K562 (cell line): ENCODE results near the gene TPRG1L. TPM values are rescaled to one million over a fixed set of nuclear protein-coding genes. Genes with fewer than 3 reads are reported as not detected.

Experiments used
- BHLHE40 ChIP-seq: IDR thresholded peaks from 2 replicates; pipeline ENCODE4 v1.6.1; 2011; ENCODE audit warnings: low read length, improper control_type of control experiment
- BRCA1 ChIP-seq, 2 experiments: fragments of 450-650 bp in 1 of 2; sonication (generic) in 1 of 2; formaldehyde crosslinking in 1 of 2; IDR thresholded peaks; 2 replicates each; pipeline versions ENCODE4 v1.5.0 to v1.6.1; 2017 to 2020; ENCODE audit warnings: mild to moderate bottlenecking in 1 of 2, missing genetic modification reagents in 1 of 2
- CBFB ChIP-seq: sonication (generic); formaldehyde crosslinking; IDR thresholded peaks from 2 replicates; pipeline ENCODE4 v1.4.0; 2020; ENCODE audit warnings: mild to moderate bottlenecking, missing genetic modification reagents
- CEBPB ChIP-seq: fragments of 450-650 bp; IDR thresholded peaks from 2 replicates; pipeline ENCODE4 v1.6.1; 2016; ENCODE audit warnings: missing genetic modification characterization, missing compliant biosample characterization
- CXXC5 ChIP-seq: fragments of 250-450 bp; sonication (Bioruptor Pico); IDR thresholded peaks from 2 replicates; pipeline ENCODE4 v1.8.0; 2022; ENCODE audit warnings: inconsistent platforms, mild to moderate bottlenecking, moderate library complexity
- ELK3 ChIP-seq: fragments of 450-650 bp; formaldehyde crosslinking; IDR thresholded peaks from 2 replicates; pipeline ENCODE4 v1.4.0; 2020; ENCODE audit warnings: mild to moderate bottlenecking
- ESRRA ChIP-seq: fragments of 450-650 bp; IDR thresholded peaks from 2 replicates; pipeline ENCODE4 v1.6.1; 2014; ENCODE audit warnings: low read depth, mild to moderate bottlenecking, moderate library complexity, borderline replicate concordance
- HIVEP1 ChIP-seq: fragments of 250-450 bp; sonication (Bioruptor Pico); IDR thresholded peaks from 2 replicates; pipeline ENCODE4 v1.4.0; 2020; ENCODE audit warnings: mild to moderate bottlenecking
- ILF3 ChIP-seq: fragments of 450-650 bp; IDR thresholded peaks from 2 replicates; pipeline ENCODE4 v1.6.1; 2018; ENCODE audit warnings: antibody characterized with exemption, mild to moderate bottlenecking, moderate library complexity, borderline replicate concordance
- JUN ChIP-seq, 2 experiments: sonication (generic) in 1 of 2; formaldehyde crosslinking in 1 of 2; IDR thresholded peaks; 2 replicates each; pipeline versions ENCODE4 v1.6.1 to v1.8.0; 2012 to 2022; ENCODE audit warnings: borderline replicate concordance in 2 of 2, mild to moderate bottlenecking in 2 of 2, improper control_type of control experiment in 1 of 2, low read depth in 1 of 2, low read length in 1 of 2, missing genetic modification reagents in 1 of 2
- KLF6 ChIP-seq: fragments of 250-450 bp; sonication (Bioruptor Pico); IDR thresholded peaks from 2 replicates; pipeline ENCODE4 v1.4.0; 2020; ENCODE audit warnings: mild to moderate bottlenecking, moderate library complexity, borderline replicate concordance
- MAX ChIP-seq: sonication (generic); formaldehyde crosslinking; IDR thresholded peaks from 2 replicates; pipeline ENCODE4 v1.9.0; 2022; ENCODE audit warnings: mild to moderate bottlenecking, missing genetic modification reagents
- MXD1 ChIP-seq: fragments of 250-450 bp; sonication (Bioruptor Pico); IDR thresholded peaks from 2 replicates; pipeline ENCODE4 v1.8.0; 2021; ENCODE audit warnings: borderline replicate concordance, mild to moderate bottlenecking, moderate library complexity; ENCODE audit not compliant: poor library complexity, severe bottlenecking
- NKRF ChIP-seq: fragments of 450-650 bp; IDR thresholded peaks from 2 replicates; pipeline ENCODE4 v1.6.1; 2016; ENCODE audit warnings: borderline replicate concordance
- NR2C2 ChIP-seq, 2 experiments: fragments of 200-800 bp in 1 of 2; sonication (Bioruptor generic) in 1 of 2; sonication (generic) in 1 of 2; formaldehyde crosslinking in 1 of 2; IDR thresholded peaks; 2 replicates each; pipeline versions ENCODE4 v1.6.1 to v1.8.0; 2016 to 2022; ENCODE audit warnings: mild to moderate bottlenecking in 1 of 2, missing compliant biosample characterization in 1 of 2, missing genetic modification characterization in 1 of 2, missing genetic modification reagents in 1 of 2
- PML ChIP-seq: IDR thresholded peaks from 2 replicates; pipeline ENCODE4 v1.6.1; 2012; ENCODE audit warnings: low read length, inconsistent platforms
- SIN3A ChIP-seq, 2 experiments: fragments of 150-350 bp in 1 of 2; IDR thresholded peaks; 2 replicates each; pipeline ENCODE4 v1.6.1; 2011 to 2016; ENCODE audit warnings: borderline replicate concordance in 2 of 2, low read depth in 2 of 2, low read length in 2 of 2, mild to moderate bottlenecking in 2 of 2, moderate library complexity in 2 of 2; ENCODE audit not compliant: control insufficient read depth in 1 of 2
- ZFP30 ChIP-seq: fragments of 250-450 bp; sonication (Bioruptor Pico); IDR thresholded peaks from 2 replicates; pipeline ENCODE4 v1.8.0; 2022; ENCODE audit warnings: moderate library complexity, mild to moderate bottlenecking, inconsistent platforms, borderline replicate concordance
- ZFX ChIP-seq: sonication (generic); formaldehyde crosslinking; IDR thresholded peaks from 2 replicates; pipeline ENCODE4 v1.8.0; 2022; ENCODE audit warnings: mild to moderate bottlenecking, missing genetic modification reagents, moderate library complexity
- ZKSCAN1 ChIP-seq: fragments of 150-350 bp; IDR thresholded peaks from 2 replicates; pipeline ENCODE4 v1.6.1; 2016; ENCODE audit warnings: low read depth, low read length
- ZNF134 ChIP-seq: fragments of 250-450 bp; sonication (Bioruptor Pico); conservative IDR thresholded peaks from 2 replicates; pipeline ENCODE4 v1.4.0; 2020
- ZNF23 ChIP-seq: fragments of 250-450 bp; sonication (Bioruptor Pico); IDR thresholded peaks from 2 replicates; pipeline ENCODE4 v1.4.0; 2020; ENCODE audit warnings: mild to moderate bottlenecking
- ZNF3 ChIP-seq: fragments of 250-450 bp; sonication (Bioruptor Pico); IDR thresholded peaks from 2 replicates; pipeline ENCODE4 v1.5.0; 2021; ENCODE audit warnings: mild to moderate bottlenecking, moderate library complexity
- ZNF445 ChIP-seq: fragments of 250-450 bp; sonication (Bioruptor Pico); IDR thresholded peaks from 2 replicates; pipeline ENCODE4 v1.4.0; 2020; ENCODE audit warnings: low read depth, mild to moderate bottlenecking, moderate library complexity
- polyA plus RNA-seq, 8 experiments: library from polyadenylated mRNA; depleted of rRNA in 4 of 8; stranded (reverse) in 5 of 8; unstranded in 3 of 8; fragments of >200 nt; fragmentation: Nextera tagmentation in 2 of 8; fragmentation: Illumina TruSeq in 1 of 8; extraction: Ambion mirVana in 2 of 8; extraction: Trizol in 1 of 8; gene quantifications; 2 replicates each; pipeline versions ENCODE4 v1.2.1 to v1.2.3, GENCODE V29; 2011 to 2014; ENCODE audit warnings: inconsistent platforms in 1 of 8, missing spikeins in 1 of 8
- total RNA-seq, 7 experiments: library from RNA; depleted of rRNA in 6 of 7; stranded (reverse); fragments of >200 nt in 6 of 7; fragmentation: Illumina TruSeq in 2 of 7; extraction: Trizol in 2 of 7; gene quantifications; 2 replicates each; pipeline versions ENCODE4 v1.2.1 to v1.2.3, GENCODE V29; 2011 to 2021; ENCODE audit warnings: low replicate concordance in 1 of 7

Gene TPRG1L
- total and polyA plus RNA-seq, 9 of the 15 experiments (the other 6 are each of a cell fraction or from before 2014, with no cell fraction given): 1.6 to 11.0 (median 6.2) TPM

- peak; percentile 20 for TF ChIP-seq MXD1
- no peak for TF ChIP-seq NR2C2 (CRISPR knock-in tag; IDR thresholded peaks at IDR 0.05)
- TF ChIP-seq NR2C2 (tag; IDR thresholded peaks at IDR 0.05): peak; percentile 67
- TF ChIP-seq BHLHE40: peak; percentile 42; the same call in 1 of the 2 replicates
- TF ChIP-seq CBFB: no peak
- TF ChIP-seq ZNF134: peak; percentile 62; the same call in 1 of the 2 replicates
- peak; percentile 79; the same call in 1 of the 2 replicates for TF ChIP-seq NKRF
- peak; percentile 37; the same call in 1 of the 2 replicates for TF ChIP-seq JUN (IDR thresholded peaks at IDR 0.05; ENCODE audit: borderline replicate concordance, low read depth, low read length)
- no peak for TF ChIP-seq JUN (CRISPR knock-in tag; IDR thresholded peaks at IDR 0.05; ENCODE audit: borderline replicate concordance)
- TF ChIP-seq KLF6 (CRISPR knock-in tag): no peak
- TF ChIP-seq CXXC5 (CRISPR knock-in tag): peak; percentile 27; the same call in 1 of the 2 replicates
- TF ChIP-seq ZKSCAN1: no peak
- peak; percentile 39; the same call in 1 of the 2 replicates for TF ChIP-seq ZFX (CRISPR knock-in tag)
- TF ChIP-seq PML: no peak
- peak; percentile 87 for TF ChIP-seq ESRRA
- no peak for TF ChIP-seq BRCA1 (IDR thresholded peaks at IDR 0.05)
- no peak for TF ChIP-seq BRCA1 (CRISPR knock-in tag; IDR thresholded peaks at IDR 0.05)
- TF ChIP-seq HIVEP1 (CRISPR knock-in tag): no peak
- TF ChIP-seq ZFP30 (CRISPR knock-in tag): no peak
- TF ChIP-seq ZNF3: no peak
- no peak for TF ChIP-seq ILF3
- no peak for TF ChIP-seq ELK3 (CRISPR knock-in tag)
- TF ChIP-seq ZNF445 (CRISPR knock-in tag): no peak
- TF ChIP-seq MAX (CRISPR knock-in tag): peak; percentile 91
- peak; percentile 63 to 96; a peak in 2 of 4 replicates for TF ChIP-seq SIN3A (IDR thresholded peaks at IDR 0.05; ENCODE audit: borderline replicate concordance in 2 of 2, control insufficient read depth in 1 of 2, low read depth in 2 of 2, low read length in 2 of 2)
- no peak for TF ChIP-seq ZNF23
- TF ChIP-seq CEBPB (tag): peak; percentile 99
These were observed 43.9 kb downstream of the TPRG1L start (continued) for GRCh38 chr1:3668585-3669300.
